Muscle layer of duodenum (tissue), 2 donors: Measurements from ENCODE around the gene CLC.
"Not testable (repeated sequence)": the region's sequence is repeated elsewhere in the genome, so short reads cannot be mapped to it uniquely, and the experiment has no call there.

Source experiments
- H3K27ac ChIP-seq: one replicate; pipeline ENCODE4 v1.7.0; 2013; ENCODE audit warnings: mild to moderate bottlenecking, low read length
- H3K27me3 ChIP-seq: one replicate; pipeline ENCODE4 v1.7.0; 2013; ENCODE audit warnings: low read depth, mild to moderate bottlenecking, control low read depth, low read length
- H3K36me3 ChIP-seq, 2 donors: one replicate each; pipeline ENCODE4 v1.7.0; 2013; ENCODE audit warnings: low read length in 2 of 2, control low read depth in 1 of 2, mild to moderate bottlenecking in 1 of 2; ENCODE audit not compliant: insufficient read depth in 2 of 2, control insufficient read depth in 1 of 2
- H3K4me1 ChIP-seq, 2 donors: one replicate each; pipeline ENCODE4 v1.7.0; 2013; ENCODE audit warnings: low read length in 2 of 2, mild to moderate bottlenecking in 2 of 2, control low read depth in 1 of 2, moderate library complexity in 1 of 2; ENCODE audit not compliant: insufficient read depth in 2 of 2, control insufficient read depth in 1 of 2
- H3K4me3 ChIP-seq, 2 donors: one replicate each; pipeline ENCODE4 v1.7.0; 2013; ENCODE audit warnings: low read length in 2 of 2, low read depth in 1 of 2, mild to moderate bottlenecking in 1 of 2
- H3K9me3 ChIP-seq, 2 donors: one replicate each; pipeline ENCODE4 v1.7.0; 2013; ENCODE audit warnings: low read length in 2 of 2, control low read depth in 1 of 2, mild to moderate bottlenecking in 1 of 2; ENCODE audit not compliant: control insufficient read depth in 1 of 2
- donor health status: healthy.

The CLC gene

GRCh38 chr19:39698535-39698934, 39.3 kb downstream of the CLC start:
- H3K4me1 ChIP-seq, result no peaks in the 10 kb centered on the region
- no peak overlapping the region for H3K27ac ChIP-seq
- H3K9me3 ChIP-seq, result no peaks in the 10 kb centered on the region
- H3K36me3 ChIP-seq, result no peaks in the 10 kb centered on the region
- no peaks in the 10 kb centered on the region for H3K27me3 ChIP-seq
- no peak overlapping the region for H3K4me3 ChIP-seq

- Histone ChIP-seq H3K27me3 (no peaks in the 10 kb centered on the region), H3K4me1 (no peaks in the 10 kb centered on the region), H3K27ac (no peak overlapping the region), H3K4me3 (no peak overlapping the region), H3K9me3 (no peaks in the 10 kb centered on the region), H3K36me3 (no peaks in the 10 kb centered on the region)
These were observed 41.4 kb downstream of the CLC start for GRCh38 chr19:39696387-39696786.

GRCh38 chr19:39695759-39696158, 42.1 kb downstream of the CLC start:
- no peak overlapping the region for H3K27ac ChIP-seq
- H3K4me1 ChIP-seq, result no peaks in the 10 kb centered on the region

GRCh38 chr19:39692822-39693221, 45.0 kb downstream of the CLC start:
- Histone ChIP-seq H3K36me3 (no peaks in the 10 kb centered on the region), H3K27me3 (no peaks in the 10 kb centered on the region), H3K4me3 (no peak overlapping the region), H3K27ac (no peak overlapping the region), H3K9me3 (peaks cover 0 to 3% of the 10 kb centered on the region in 2 donors), H3K4me1 (no peaks in the 10 kb centered on the region)

More at GRCh38 chr19:39695759-39696158, 42.1 kb downstream of the CLC start:
- H3K36me3 ChIP-seq, result no peaks in the 10 kb centered on the region
- no peaks in the 10 kb centered on the region for H3K27me3 ChIP-seq
- no peak overlapping the region for H3K4me3 ChIP-seq
- H3K9me3 ChIP-seq, result no peaks in the 10 kb centered on the region

GRCh38 chr19:39692166-39692565, 45.7 kb downstream of the CLC start:
- H3K4me1 ChIP-seq, result no peaks in the 10 kb centered on the region
- no peak overlapping the region for H3K4me3 ChIP-seq
- H3K9me3 ChIP-seq, result peaks cover 0 to 3% of the 10 kb centered on the region in 2 donors
- no peaks in the 10 kb centered on the region for H3K36me3 ChIP-seq
- H3K27ac ChIP-seq, result no peak overlapping the region
- no peaks in the 10 kb centered on the region for H3K27me3 ChIP-seq

GRCh38 chr19:39688637-39689036, 49.2 kb downstream of the CLC start:
- not testable (repeated sequence) for H3K27me3 ChIP-seq, H3K4me3 ChIP-seq, H3K9me3 ChIP-seq, H3K4me1 ChIP-seq, H3K36me3 ChIP-seq, H3K27ac ChIP-seq

- Histone ChIP-seq H3K4me1 (no peaks in the 10 kb centered on the region), H3K9me3 (peaks cover 0 to 3% of the 10 kb centered on the region in 2 donors), H3K36me3 (no peaks in the 10 kb centered on the region), H3K4me3 (no peak overlapping the region), H3K27ac (no peak overlapping the region), H3K27me3 (no peaks in the 10 kb centered on the region)
These were observed 51.1 kb downstream of the CLC start for GRCh38 chr19:39686739-39687138.

- Histone ChIP-seq H3K27me3 (no peaks in the 10 kb centered on the region), H3K36me3 (no peaks in the 10 kb centered on the region), H3K27ac (no peak overlapping the region), H3K4me1 (no peaks in the 10 kb centered on the region), H3K4me3 (no peak overlapping the region), H3K9me3 (peaks cover 0 to 2% of the 10 kb centered on the region in 2 donors)
These were observed 53.6 kb downstream of the CLC start for GRCh38 chr19:39684267-39684666.

- peaks cover 5 to 13% of the 10 kb centered on the region in 2 donors for H3K4me1 ChIP-seq
- no peaks in the 10 kb centered on the region for H3K27me3 ChIP-seq
- no peak overlapping the region for H3K4me3 ChIP-seq
- H3K27ac ChIP-seq, result no peak overlapping the region
- H3K36me3 ChIP-seq, result no peaks in the 10 kb centered on the region
- no peaks in the 10 kb centered on the region for H3K9me3 ChIP-seq
These were observed 56.4 kb downstream of the CLC start for GRCh38 chr19:39681416-39681815.
